HEK293 (cell line): Measurements from ENCODE around the gene MRTFA.

Experiments
- KLF9 ChIP-seq: fragments of 450-650 bp; formaldehyde crosslinking; IDR thresholded peaks from 2 replicates; pipeline ENCODE4 v1.5.1; 2016; ENCODE audit warnings: missing biosample characterization, missing genetic modification characterization, low read depth
- OVOL3 ChIP-seq: fragments of 450-650 bp; formaldehyde crosslinking; IDR thresholded peaks from 2 replicates; pipeline ENCODE4 v1.5.1; 2016; ENCODE audit warnings: missing biosample characterization, missing genetic modification characterization
- ZEB2 ChIP-seq: fragments of 450-650 bp; formaldehyde crosslinking; IDR thresholded peaks from 2 replicates; pipeline ENCODE4 v1.5.1; 2016; ENCODE audit warnings: missing biosample characterization, missing genetic modification characterization
- ZNF24 ChIP-seq: fragments of 450-650 bp; formaldehyde crosslinking; IDR thresholded peaks from 2 replicates; pipeline ENCODE4 v1.5.1; 2016; ENCODE audit warnings: missing biosample characterization, missing genetic modification characterization
- ZNF416 ChIP-seq: fragments of 450-650 bp; formaldehyde crosslinking; IDR thresholded peaks from 2 replicates; pipeline ENCODE4 v1.5.1; 2016; ENCODE audit warnings: missing biosample characterization, missing genetic modification characterization
- ZNF558 ChIP-seq: fragments of 450-650 bp; formaldehyde crosslinking; IDR thresholded peaks from 2 replicates; pipeline ENCODE4 v1.5.1; 2016; ENCODE audit warnings: missing biosample characterization, missing genetic modification characterization
- ZNF776 ChIP-seq: fragments of 450-650 bp; formaldehyde crosslinking; IDR thresholded peaks from 2 replicates; pipeline ENCODE4 v1.5.0; 2017; ENCODE audit warnings: missing biosample characterization, missing genetic modification characterization, borderline replicate concordance
- ZSCAN16 ChIP-seq: fragments of 450-650 bp; formaldehyde crosslinking; IDR thresholded peaks from 2 replicates; pipeline ENCODE4 v1.5.1; 2016; ENCODE audit warnings: missing biosample characterization, missing genetic modification characterization
- TF ChIP-seq, protein P1 (sequence below): fragments of 450-650 bp; formaldehyde crosslinking; IDR thresholded peaks from 2 replicates; pipeline ENCODE4 v1.5.1; 2016; ENCODE audit warnings: missing biosample characterization, missing genetic modification characterization
- TF ChIP-seq, protein P2 (sequence below): fragments of 450-650 bp; formaldehyde crosslinking; IDR thresholded peaks from 2 replicates; pipeline ENCODE4 v1.5.1; 2016; ENCODE audit warnings: missing biosample characterization, missing genetic modification characterization
- TF ChIP-seq, protein P3 (sequence below): fragments of 450-650 bp; formaldehyde crosslinking; IDR thresholded peaks from 2 replicates; pipeline ENCODE4 v1.5.1; 2016; ENCODE audit warnings: missing biosample characterization, missing genetic modification characterization

DNA sequence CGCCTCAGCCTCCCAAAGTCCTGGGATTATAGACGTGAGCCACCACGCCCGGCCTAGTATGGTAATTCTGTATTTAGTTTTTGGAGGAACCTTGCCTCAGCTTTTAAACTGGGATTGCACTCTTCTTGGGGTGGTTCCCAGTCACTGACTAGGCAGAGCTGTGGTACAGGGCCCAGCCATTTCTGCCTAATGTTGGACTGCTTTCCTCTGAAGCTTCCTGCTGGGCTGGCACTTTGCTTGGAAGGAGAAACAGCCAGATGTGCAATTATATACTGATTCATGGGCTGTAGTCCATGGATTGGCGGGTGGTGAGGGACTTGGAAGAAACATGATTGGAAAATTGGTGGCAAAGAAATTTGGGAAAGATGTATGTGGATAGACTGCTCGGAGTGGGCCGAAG lies 25.2 kb upstream of the MRTFA start:
- TF ChIP-seq, protein P1, sequence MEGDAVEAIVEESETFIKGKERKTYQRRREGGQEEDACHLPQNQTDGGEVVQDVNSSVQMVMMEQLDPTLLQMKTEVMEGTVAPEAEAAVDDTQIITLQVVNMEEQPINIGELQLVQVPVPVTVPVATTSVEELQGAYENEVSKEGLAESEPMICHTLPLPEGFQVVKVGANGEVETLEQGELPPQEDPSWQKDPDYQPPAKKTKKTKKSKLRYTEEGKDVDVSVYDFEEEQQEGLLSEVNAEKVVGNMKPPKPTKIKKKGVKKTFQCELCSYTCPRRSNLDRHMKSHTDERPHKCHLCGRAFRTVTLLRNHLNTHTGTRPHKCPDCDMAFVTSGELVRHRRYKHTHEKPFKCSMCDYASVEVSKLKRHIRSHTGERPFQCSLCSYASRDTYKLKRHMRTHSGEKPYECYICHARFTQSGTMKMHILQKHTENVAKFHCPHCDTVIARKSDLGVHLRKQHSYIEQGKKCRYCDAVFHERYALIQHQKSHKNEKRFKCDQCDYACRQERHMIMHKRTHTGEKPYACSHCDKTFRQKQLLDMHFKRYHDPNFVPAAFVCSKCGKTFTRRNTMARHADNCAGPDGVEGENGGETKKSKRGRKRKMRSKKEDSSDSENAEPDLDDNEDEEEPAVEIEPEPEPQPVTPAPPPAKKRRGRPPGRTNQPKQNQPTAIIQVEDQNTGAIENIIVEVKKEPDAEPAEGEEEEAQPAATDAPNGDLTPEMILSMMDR (tag by site-specific recombination): no peak
- TF ChIP-seq ZNF24 (no peak), ZNF776 (no peak), ZSCAN16 (tag by site-specific recombination) (no peak), ZEB2 (tag by site-specific recombination) (no peak), ZNF416 (tag by site-specific recombination) (no peak), KLF9 (tag by site-specific recombination) (no peak), OVOL3 (tag by site-specific recombination) (no peak), ZNF558 (tag by site-specific recombination) (no peak)
- TF ChIP-seq, protein P2, sequence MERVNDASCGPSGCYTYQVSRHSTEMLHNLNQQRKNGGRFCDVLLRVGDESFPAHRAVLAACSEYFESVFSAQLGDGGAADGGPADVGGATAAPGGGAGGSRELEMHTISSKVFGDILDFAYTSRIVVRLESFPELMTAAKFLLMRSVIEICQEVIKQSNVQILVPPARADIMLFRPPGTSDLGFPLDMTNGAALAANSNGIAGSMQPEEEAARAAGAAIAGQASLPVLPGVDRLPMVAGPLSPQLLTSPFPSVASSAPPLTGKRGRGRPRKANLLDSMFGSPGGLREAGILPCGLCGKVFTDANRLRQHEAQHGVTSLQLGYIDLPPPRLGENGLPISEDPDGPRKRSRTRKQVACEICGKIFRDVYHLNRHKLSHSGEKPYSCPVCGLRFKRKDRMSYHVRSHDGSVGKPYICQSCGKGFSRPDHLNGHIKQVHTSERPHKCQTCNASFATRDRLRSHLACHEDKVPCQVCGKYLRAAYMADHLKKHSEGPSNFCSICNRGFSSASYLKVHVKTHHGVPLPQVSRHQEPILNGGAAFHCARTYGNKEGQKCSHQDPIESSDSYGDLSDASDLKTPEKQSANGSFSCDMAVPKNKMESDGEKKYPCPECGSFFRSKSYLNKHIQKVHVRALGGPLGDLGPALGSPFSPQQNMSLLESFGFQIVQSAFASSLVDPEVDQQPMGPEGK (tag by site-specific recombination): no peak
- TF ChIP-seq, protein P3, sequence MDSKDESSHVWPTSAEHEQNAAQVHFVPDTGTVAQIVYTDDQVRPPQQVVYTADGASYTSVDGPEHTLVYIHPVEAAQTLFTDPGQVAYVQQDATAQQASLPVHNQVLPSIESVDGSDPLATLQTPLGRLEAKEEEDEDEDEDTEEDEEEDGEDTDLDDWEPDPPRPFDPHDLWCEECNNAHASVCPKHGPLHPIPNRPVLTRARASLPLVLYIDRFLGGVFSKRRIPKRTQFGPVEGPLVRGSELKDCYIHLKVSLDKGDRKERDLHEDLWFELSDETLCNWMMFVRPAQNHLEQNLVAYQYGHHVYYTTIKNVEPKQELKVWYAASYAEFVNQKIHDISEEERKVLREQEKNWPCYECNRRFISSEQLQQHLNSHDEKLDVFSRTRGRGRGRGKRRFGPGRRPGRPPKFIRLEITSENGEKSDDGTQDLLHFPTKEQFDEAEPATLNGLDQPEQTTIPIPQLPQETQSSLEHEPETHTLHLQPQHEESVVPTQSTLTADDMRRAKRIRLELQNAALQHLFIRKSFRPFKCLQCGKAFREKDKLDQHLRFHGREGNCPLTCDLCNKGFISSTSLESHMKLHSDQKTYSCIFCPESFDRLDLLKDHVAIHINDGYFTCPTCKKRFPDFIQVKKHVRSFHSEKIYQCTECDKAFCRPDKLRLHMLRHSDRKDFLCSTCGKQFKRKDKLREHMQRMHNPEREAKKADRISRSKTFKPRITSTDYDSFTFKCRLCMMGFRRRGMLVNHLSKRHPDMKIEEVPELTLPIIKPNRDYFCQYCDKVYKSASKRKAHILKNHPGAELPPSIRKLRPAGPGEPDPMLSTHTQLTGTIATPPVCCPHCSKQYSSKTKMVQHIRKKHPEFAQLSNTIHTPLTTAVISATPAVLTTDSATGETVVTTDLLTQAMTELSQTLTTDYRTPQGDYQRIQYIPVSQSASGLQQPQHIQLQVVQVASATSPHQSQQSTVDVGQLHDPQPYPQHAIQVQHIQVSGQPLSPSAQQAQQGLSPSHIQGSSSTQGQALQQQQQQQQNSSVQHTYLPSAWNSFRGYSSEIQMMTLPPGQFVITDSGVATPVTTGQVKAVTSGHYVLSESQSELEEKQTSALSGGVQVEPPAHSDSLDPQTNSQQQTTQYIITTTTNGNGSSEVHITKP: no peak
